GM18909 (cell line): Measurements from ENCODE around the gene SMARCE1.

ENCODE experiments used
- ATAC-seq: cut with Tn5 transposase; IDR thresholded peaks from one replicate; pipeline ENCODE4 v1.9.1; 2021; ENCODE audit warnings: mild to moderate bottlenecking; ENCODE audit not compliant: unreplicated experiment, poor library complexity

The SMARCE1 gene

GRCh38 chr17:40647624-40648383 is at the start of gene SMARCE1:
Gene SMARCE1, minus strand, starts transcription at chr17:40647818. Its CDS starts 2,016 bp downstream, at chr17:40645802.
- peak; percentile 77 for ATAC-seq

GRCh38 chr17:40697297-40697696 is 49.7 kb upstream of the SMARCE1 start:
- ATAC-seq, result no peak

- no peak for ATAC-seq
Observed at GRCh38 chr17:40696651-40697072, 49.0 kb upstream of the SMARCE1 start.

- ATAC-seq, result no peak
Observed at GRCh38 chr17:40695874-40696472, 48.4 kb upstream of the SMARCE1 start.

- ATAC-seq, result no peak
Observed at GRCh38 chr17:40694584-40694983, 47.0 kb upstream of the SMARCE1 start.

- ATAC-seq, result no peak
Observed at GRCh38 chr17:40687106-40687505, 39.5 kb upstream of the SMARCE1 start.

GRCh38 chr17:40686192-40686591 is 38.6 kb upstream of the SMARCE1 start:
- no peak for ATAC-seq

- no peak for ATAC-seq
Observed at GRCh38 chr17:40680998-40681397, 33.4 kb upstream of the SMARCE1 start.

- ATAC-seq, result no peak
Observed at GRCh38 chr17:40679523-40679907, 31.9 kb upstream of the SMARCE1 start.

- no peak for ATAC-seq
Observed at GRCh38 chr17:40678902-40679522, 31.4 kb upstream of the SMARCE1 start.

- ATAC-seq, result no peak
Observed at GRCh38 chr17:40675905-40676304, 28.3 kb upstream of the SMARCE1 start.

- ATAC-seq, result no peak
Observed at GRCh38 chr17:40672654-40673053, 25.0 kb upstream of the SMARCE1 start.

GRCh38 chr17:40671282-40671681 is 23.7 kb upstream of the SMARCE1 start:
- no peak for ATAC-seq

GRCh38 chr17:40666331-40666730 is 18.7 kb upstream of the SMARCE1 start:
- ATAC-seq, result no peak

GRCh38 chr17:40664582-40665333 is 17.1 kb upstream of the SMARCE1 start, which contains the start of gene KRT222:
Gene KRT222, minus strand, starts transcription at chr17:40665177. Its CDS starts 78 bp downstream, at chr17:40665099.
- no peak for ATAC-seq

- ATAC-seq, result no peak
Observed at GRCh38 chr17:40663252-40663651, 15.6 kb upstream of the SMARCE1 start.

- ATAC-seq, result no peak
Observed at GRCh38 chr17:40659911-40660310, 12.3 kb upstream of the SMARCE1 start.

GRCh38 chr17:40658396-40658795 is 10.8 kb upstream of the SMARCE1 start:
- ATAC-seq, result no peak

GRCh38 chr17:40651939-40652338 is 4.3 kb upstream of the SMARCE1 start:
- ATAC-seq, result no peak

- ATAC-seq, result peak; percentile 24
Observed at GRCh38 chr17:40648384-40648968, 858 bp upstream of the SMARCE1 start.
